H1 (cell line): Measurements from ENCODE around the gene CCDC174. TPM values are rescaled to one million over a fixed set of nuclear protein-coding genes. Genes with fewer than 3 reads are reported as not detected.

Experiments used
- CTCF ChIA-PET: fragments of 300-600 bp; sonication (Branson Sonifier 250); formaldehyde crosslinking; loops from one replicate; lab custom pipeline; 2021; ENCODE audit not compliant: partially characterized antibody; lab: Charles Lee
- POLR2A ChIA-PET: fragments of 300-600 bp; sonication (Branson Sonifier 250); formaldehyde crosslinking; loops from one replicate; lab custom pipeline; 2021; ENCODE audit warnings: inconsistent platforms; ENCODE audit not compliant: partially characterized antibody; lab: Charles Lee
- DNase-seq, 2 experiments: peaks; one replicate each; pipeline versions ENCODE4 v3.0.0 to v3.0.0-alpha.2; 2010 to 2022; ENCODE audit warnings: low spot score in 2 of 2, low read depth in 1 of 2, mixed read lengths in 1 of 2
- FAIRE-seq: peaks from 2 replicates; lab custom pipeline; 2011; peaks lifted over from hg19 to GRCh38; lab: Jason Lieb, UNC
- H2AFZ ChIP-seq: 2 replicates; pipeline ENCODE4 v1.8.1; 2012; ENCODE audit warnings: low read length, inconsistent platforms
- H2AK5ac ChIP-seq: 2 replicates; pipeline ENCODE4 v1.6.1; 2013; ENCODE audit warnings: low read depth, low read length
- H2BK120ac ChIP-seq: replicated peaks from 2 replicates; pipeline ENCODE3; 2013; ENCODE audit warnings: low read depth, low read length, inconsistent platforms
- H2BK12ac ChIP-seq: 2 replicates; pipeline ENCODE4 v1.6.1; 2013; ENCODE audit warnings: low read depth, low read length
- H2BK15ac ChIP-seq: 2 replicates; pipeline ENCODE4 v1.6.1; 2013; ENCODE audit warnings: low read length
- H2BK20ac ChIP-seq: 2 replicates; pipeline ENCODE4 v1.6.1; 2013; ENCODE audit warnings: low read length
- H2BK5ac ChIP-seq: 2 replicates; pipeline ENCODE4 v1.6.1; 2013; ENCODE audit warnings: low read depth, low read length
- H3K14ac ChIP-seq: 2 replicates; pipeline ENCODE4 v1.6.1; 2013; ENCODE audit warnings: inconsistent platforms; ENCODE audit not compliant: insufficient read length
- H3K18ac ChIP-seq: 2 replicates; pipeline ENCODE4 v1.6.1; 2013; ENCODE audit warnings: low read length; ENCODE audit errors: extremely low read depth
- H3K23ac ChIP-seq: 2 replicates; pipeline ENCODE4 v1.6.1; 2013; ENCODE audit warnings: inconsistent platforms; ENCODE audit not compliant: insufficient read length
- H3K23me2 ChIP-seq: 2 replicates; pipeline ENCODE4 v1.6.1; 2013; ENCODE audit warnings: low read depth, low read length
- H3K27ac ChIP-seq: 2 replicates; pipeline ENCODE4 v1.6.1; 2011; ENCODE audit warnings: low read depth, low read length, inconsistent platforms
- H3K27me3 ChIP-seq, 4 experiments: replicated peaks in 1 of 4; 1 replicate in 1 of 4; 2 replicates in 3 of 4; pipeline versions ENCODE4 v1.6.1 to v1.8.1; 2011 to 2013; ENCODE audit warnings: low read length in 3 of 4, mild to moderate bottlenecking in 3 of 4, inconsistent platforms in 2 of 4, mixed read lengths in 2 of 4, moderate library complexity in 1 of 4; ENCODE audit not compliant: control insufficient read depth in 3 of 4, insufficient read depth in 3 of 4; ENCODE audit errors: extremely low read depth in 1 of 4
- H3K36me3 ChIP-seq, 4 experiments: 2 replicates each; pipeline versions ENCODE4 v1.6.1 to v1.8.1; 2011 to 2013; ENCODE audit warnings: mild to moderate bottlenecking in 4 of 4, low read length in 3 of 4, moderate library complexity in 2 of 4, control low read depth in 1 of 4, inconsistent platforms in 1 of 4; ENCODE audit not compliant: insufficient read depth in 4 of 4, control insufficient read depth in 2 of 4
- H3K4ac ChIP-seq: replicated peaks from 2 replicates; pipeline ENCODE3; 2013; ENCODE audit warnings: low read length, low read depth, mixed read lengths, inconsistent platforms; ENCODE audit not compliant: insufficient read length
- H3K4me1 ChIP-seq, 4 experiments: replicated peaks in 1 of 4; 1 replicate in 1 of 4; 2 replicates in 3 of 4; pipeline versions ENCODE4 v1.6.1 to v1.8.1; 2011 to 2013; ENCODE audit warnings: low read length in 3 of 4, inconsistent platforms in 2 of 4, mixed read lengths in 1 of 4; ENCODE audit not compliant: insufficient read depth in 4 of 4, control insufficient read depth in 3 of 4
- H3K4me2 ChIP-seq, 2 experiments: 2 replicates each; pipeline versions ENCODE4 v1.6.1 to v1.8.1; 2011 to 2013; ENCODE audit warnings: low read depth in 2 of 2, low read length in 2 of 2, control low read depth in 1 of 2, inconsistent platforms in 1 of 2, mild to moderate bottlenecking in 1 of 2; ENCODE audit not compliant: insufficient read depth in 1 of 2
- H3K4me3 ChIP-seq, 4 experiments: fragments of 200-600, 300-600 bp in 1 of 4; sonication (generic), shearing (Covaris generic), sonication (Bioruptor Twin) in 1 of 4; 2 replicates each; pipeline versions ENCODE4 v1.5.1 to v1.8.1; 2011 to 2016; ENCODE audit warnings: low read length in 4 of 4, low read depth in 3 of 4, control low read depth in 2 of 4, inconsistent platforms in 2 of 4, mild to moderate bottlenecking in 2 of 4, mixed read lengths in 1 of 4, moderate library complexity in 1 of 4; ENCODE audit not compliant: insufficient read depth in 2 of 4; ENCODE audit errors: extremely low read depth in 1 of 4
- H3K56ac ChIP-seq: replicated peaks from 2 replicates; pipeline ENCODE3; 2013; ENCODE audit warnings: low read depth, mild to moderate bottlenecking, mixed read lengths, low read length, inconsistent platforms; ENCODE audit not compliant: insufficient read length
- H3K79me1 ChIP-seq: 2 replicates; pipeline ENCODE4 v1.6.1; 2013; ENCODE audit warnings: low read depth, low read length, control low read depth
- H3K79me2 ChIP-seq, 2 experiments: 2 replicates each; pipeline versions ENCODE4 v1.6.1 to v1.8.1; 2012 to 2013; ENCODE audit warnings: low read length in 2 of 2, mild to moderate bottlenecking in 2 of 2, inconsistent platforms in 1 of 2; ENCODE audit not compliant: insufficient read depth in 2 of 2, control insufficient read depth in 1 of 2
- H3K9ac ChIP-seq, 4 experiments: replicated peaks in 1 of 4; 1 replicate in 1 of 4; 2 replicates in 3 of 4; pipeline versions ENCODE4 v1.6.1 to v1.8.1; 2011 to 2013; ENCODE audit warnings: low read depth in 3 of 4, low read length in 3 of 4, control low read depth in 2 of 4, mild to moderate bottlenecking in 2 of 4, moderate library complexity in 2 of 4, inconsistent platforms in 1 of 4; ENCODE audit errors: extremely low read depth in 1 of 4
- H3K9me3 ChIP-seq, 2 experiments: 2 replicates each; pipeline versions ENCODE4 v1.6.1 to v1.8.1; 2012 to 2013; ENCODE audit warnings: mild to moderate bottlenecking in 2 of 2, moderate library complexity in 2 of 2, control low read depth in 1 of 2, inconsistent platforms in 1 of 2, low read depth in 1 of 2, low read length in 1 of 2, mixed read lengths in 1 of 2; ENCODE audit not compliant: insufficient read depth in 2 of 2
- H4K20me1 ChIP-seq, 2 experiments: replicated peaks in 1 of 2; 2 replicates each; pipeline versions ENCODE3 to v1.8.1; 2011 to 2013; ENCODE audit warnings: inconsistent platforms in 2 of 2, low read length in 2 of 2, mild to moderate bottlenecking in 1 of 2; ENCODE audit not compliant: insufficient read depth in 2 of 2, control insufficient read depth in 1 of 2
- H4K5ac ChIP-seq: 2 replicates; pipeline ENCODE4 v1.6.1; 2013; ENCODE audit warnings: low read length, low read depth, mixed read lengths, inconsistent platforms; ENCODE audit not compliant: insufficient read length
- H4K8ac ChIP-seq: 2 replicates; pipeline ENCODE4 v1.8.0; 2013; ENCODE audit warnings: mild to moderate bottlenecking, moderate library complexity, low read length, inconsistent platforms; ENCODE audit not compliant: insufficient read depth; ENCODE audit errors: extremely low read depth
- H4K91ac ChIP-seq: replicated peaks from 2 replicates; pipeline ENCODE3; 2013; ENCODE audit warnings: low read length, mixed read lengths, inconsistent platforms; ENCODE audit not compliant: insufficient read length
- CEBPB ChIP-seq: IDR thresholded peaks from 2 replicates; pipeline ENCODE4 v1.6.1; 2012; ENCODE audit warnings: low read depth, low read length
- CTBP2 ChIP-seq: IDR thresholded peaks from 2 replicates; pipeline ENCODE4 v1.7.0; 2011; ENCODE audit warnings: borderline replicate concordance, mild to moderate bottlenecking, moderate library complexity, mixed read lengths, low read length; ENCODE audit not compliant: insufficient read depth, insufficient read length
- EP300 ChIP-seq, 2 experiments: IDR thresholded peaks; 1 replicate in 1 of 2; 2 replicates in 1 of 2; pipeline ENCODE4 v1.6.1; 2011 to 2012; ENCODE audit warnings: low read depth in 2 of 2, low read length in 2 of 2, mild to moderate bottlenecking in 2 of 2, borderline replicate concordance in 1 of 2, inconsistent platforms in 1 of 2, moderate library complexity in 1 of 2
- FOSL1 ChIP-seq: IDR thresholded peaks from 2 replicates; pipeline ENCODE4 v1.6.1; 2011; ENCODE audit warnings: mild to moderate bottlenecking, low read depth, low read length, moderate library complexity; ENCODE audit not compliant: insufficient read depth
- GTF2F1 ChIP-seq: IDR thresholded peaks from 2 replicates; pipeline ENCODE4 v1.6.1; 2012; ENCODE audit warnings: low read depth, low read length, improper control_type of control experiment, borderline replicate concordance
- MAFK ChIP-seq: IDR thresholded peaks from 2 replicates; pipeline ENCODE4 v1.6.1; 2012; ENCODE audit warnings: low read depth, mild to moderate bottlenecking, improper control_type of control experiment, low read length
- MAX ChIP-seq: IDR thresholded peaks from 2 replicates; pipeline ENCODE4 v1.6.1; 2012; ENCODE audit warnings: inconsistent platforms
- NRF1 ChIP-seq: IDR thresholded peaks from 2 replicates; pipeline ENCODE4 v1.6.1; 2011; ENCODE audit warnings: mild to moderate bottlenecking, low read depth, low read length, improper control_type of control experiment
- RAD21 ChIP-seq, 2 experiments: IDR thresholded peaks in 1 of 2; conservative IDR thresholded peaks in 1 of 2; 2 replicates each; pipeline ENCODE4 v1.6.1; 2011; ENCODE audit warnings: low read depth in 2 of 2, low read length in 2 of 2, improper control_type of control experiment in 1 of 2, inconsistent platforms in 1 of 2, mild to moderate bottlenecking in 1 of 2, moderate library complexity in 1 of 2
- SIRT6 ChIP-seq: IDR thresholded peaks from one replicate; pipeline ENCODE4 v1.7.1; 2012; ENCODE audit warnings: low read length, inconsistent platforms
- SIX5 ChIP-seq: IDR thresholded peaks from 2 replicates; pipeline ENCODE4 v1.6.1; 2011; ENCODE audit warnings: mild to moderate bottlenecking, low read depth, low read length
- TAF1 ChIP-seq: IDR thresholded peaks from 2 replicates; pipeline ENCODE4 v1.6.1; 2011; ENCODE audit warnings: mild to moderate bottlenecking, low read depth, low read length
- polyA plus RNA-seq, 7 experiments: library from polyadenylated mRNA; depleted of rRNA in 3 of 7; stranded (reverse) in 5 of 7; unstranded in 2 of 7; fragments of >200 nt in 5 of 7; fragments of 200-250 nt in 2 of 7; gene quantifications; 1 replicate in 5 of 7; 2 replicates in 1 of 7; 4 replicates in 1 of 7; pipeline versions ENCODE4 v1.2.1 to v1.2.3, GENCODE V29; 2011 to 2013; ENCODE audit warnings: missing spikeins in 2 of 7, mixed read lengths in 2 of 7
- total RNA-seq: library from RNA; stranded (reverse); fragmentation: NEBNext Ultra II Directional; extraction: Animal tissue kit (Norgen Biotek cat#: 25700); gene quantifications from 2 replicates; pipeline ENCODE4 v1.2.1, GENCODE V29; 2021

CCDC174 gene
- total and polyA plus RNA-seq, 2 of the 8 experiments (the other 6 are each of a cell fraction or from before 2014, with no cell fraction given): 3.5 to 11.9 TPM

- Histone ChIP-seq H3K14ac (no peak overlapping the region), H2BK12ac (no peak overlapping the region), H3K4me2 (no peak overlapping the region), H2AFZ (no peak overlapping the region), H2BK120ac (no peak overlapping the region), H3K27ac (no peak overlapping the region), H3K9me3 (no peaks in the 10 kb centered on the region), H3K18ac (no peak overlapping the region), H3K56ac (no peak overlapping the region), H4K91ac (no peak overlapping the region), H3K23me2 (no peaks in the 10 kb centered on the region), H2BK15ac (no peak overlapping the region), H4K8ac (no peak overlapping the region), H2BK5ac (no peak overlapping the region), H3K4me1 (peaks cover 0 to 4% (median 1%) of the 10 kb centered on the region in 4 experiments; a peak in 4 of 7 replicates), H4K20me1 (no peaks in the 10 kb centered on the region), H3K4ac (no peak overlapping the region), H3K9ac (no peak overlapping the region), H3K79me2 (no peaks in the 10 kb centered on the region), H3K27me3 (no peaks in the 10 kb centered on the region; a peak in 1 of 7 replicates), H4K5ac (no peak overlapping the region), H3K79me1 (no peaks in the 10 kb centered on the region), H2BK20ac (no peak overlapping the region), H3K4me3 (no peak overlapping the region), H3K36me3 (no peaks in the 10 kb centered on the region), H3K23ac (no peak overlapping the region), H2AK5ac (no peak overlapping the region)
- POLR2A ChIA-PET: interaction anchor here (0.6 kb wide), 1 partner anchor 242 kb away, joined by 3 read pairs; no protein-coding TSS in a partner anchor
- FAIRE-seq (no peak), DNase-seq (no peak)
- CTCF ChIA-PET: interaction anchor here (1.1 to 5.6 kb wide), 7 partner anchors 13 to 101 kb away, joined by 3 to 54 read pairs (median 8); no protein-coding TSS in a partner anchor
- TF ChIP-seq SIRT6: no peak
- no peak for TF ChIP-seq SIX5
- TF ChIP-seq CEBPB: no peak
- TF ChIP-seq NRF1: no peak
- TF ChIP-seq GTF2F1: no peak
- no peak for TF ChIP-seq MAX
- TF ChIP-seq RAD21 (IDR thresholded peaks at IDR 0.05 in 1 of 2, conservative IDR thresholded peaks at IDR 0.05 in 1 of 2; ENCODE audit: low read depth in 2 of 2, low read length in 2 of 2): no peak
- TF ChIP-seq CTBP2: no peak
- no peak for TF ChIP-seq EP300 (IDR thresholded peaks at IDR 0.05; ENCODE audit: borderline replicate concordance in 1 of 2, low read depth in 2 of 2, low read length in 2 of 2)
- TF ChIP-seq TAF1: no peak
- TF ChIP-seq FOSL1: no peak
- TF ChIP-seq MAFK: no peak
Observed at GRCh38 chr3:14609941-14610340, 41.6 kb upstream of the CCDC174 start.
